GM19099 (cell line): Measurements from ENCODE around the gene GATA6.

ENCODE experiments used
- POLR2A ChIP-seq: IDR thresholded peaks from 3 replicates; pipeline ENCODE4 v1.6.1; 2011; ENCODE audit warnings: low read depth; ENCODE audit not compliant: insufficient read length; ENCODE audit errors: extremely low read depth

GATA6 gene

GRCh38 chr18:22185771-22186386, 16.5 kb downstream of the GATA6 start:
- TF ChIP-seq POLR2A, result no peak

GRCh38 chr18:22186484-22186971, 17.1 kb downstream of the GATA6 start:
- TF ChIP-seq POLR2A, result no peak

GRCh38 chr18:22188559-22189267, 19.3 kb downstream of the GATA6 start:
- no peak for TF ChIP-seq POLR2A

- no peak for TF ChIP-seq POLR2A
Observed at GRCh38 chr18:22189449-22190166, 20.2 kb downstream of the GATA6 start.

GRCh38 chr18:22191346-22191695, 21.9 kb downstream of the GATA6 start:
- no peak for TF ChIP-seq POLR2A

- no peak for TF ChIP-seq POLR2A
Observed at GRCh38 chr18:22191923-22192322, 22.5 kb downstream of the GATA6 start.

GRCh38 chr18:22193466-22193865, 24.1 kb downstream of the GATA6 start:
- no peak for TF ChIP-seq POLR2A

- no peak for TF ChIP-seq POLR2A
Observed at GRCh38 chr18:22194151-22194598, 24.8 kb downstream of the GATA6 start.

GRCh38 chr18:22195052-22195451, 25.7 kb downstream of the GATA6 start:
- TF ChIP-seq POLR2A, result no peak

- TF ChIP-seq POLR2A, result no peak
Observed at GRCh38 chr18:22197668-22198067, 28.3 kb downstream of the GATA6 start.

GRCh38 chr18:22198163-22198562, 28.8 kb downstream of the GATA6 start:
- TF ChIP-seq POLR2A, result no peak

- TF ChIP-seq POLR2A, result no peak
Observed at GRCh38 chr18:22199005-22199404, 29.6 kb downstream of the GATA6 start.

- TF ChIP-seq POLR2A, result no peak
Observed at GRCh38 chr18:22200611-22201225, 31.3 kb downstream of the GATA6 start.

GRCh38 chr18:22203035-22203434, 33.6 kb downstream of the GATA6 start:
- no peak for TF ChIP-seq POLR2A

GRCh38 chr18:22203536-22204213, 34.3 kb downstream of the GATA6 start:
- TF ChIP-seq POLR2A, result no peak
